Loucy (cell line): ENCODE measurements around the gene KSR2.

ENCODE experiments used
- CTCF ChIP-seq: fragments of 200-600 bp; sonication (generic); conservative IDR thresholded peaks from 2 replicates; pipeline ENCODE4 v1.5.1; 2014; ENCODE audit warnings: mild to moderate bottlenecking, antibody characterized with exemption, low read length
- EZH2phosphoT487 ChIP-seq: fragments of 200-600 bp; IDR thresholded peaks from 2 replicates; pipeline ENCODE4 v1.6.1; 2018; ENCODE audit warnings: antibody characterized with exemption, mild to moderate bottlenecking, moderate library complexity, borderline replicate concordance

GRCh38 chr12:117985182-117985581 is 16.4 kb upstream of the KSR2 start:
- TF ChIP-seq CTCF (no peak), EZH2phosphoT487 (no peak)
